ENCODE data around the gene SCP2. TPM values are rescaled to one million over a fixed set of nuclear protein-coding genes. Genes with fewer than 3 reads are reported as not detected.
"Not testable (repeated sequence)": the region's sequence is repeated elsewhere in the genome, so short reads cannot be mapped to it uniquely, and the experiment has no call there.

The SCP2 gene
- total RNA-seq, 1 donor from 2014 or later, result 61.9 TPM

GRCh38 chr1:52943876-52944416, 16.9 kb downstream of the SCP2 start:
- H3K27me3 ChIP-seq, result no peaks in the 10 kb centered on the region
- no peak overlapping the region for H3K27ac ChIP-seq
- H3K4me3 ChIP-seq, result no peak overlapping the region
- no peak for TF ChIP-seq POLR2AphosphoS5 (IDR thresholded peaks at IDR 0.05; ENCODE audit: insufficient read depth in 1 of 2, low read depth in 1 of 2)
- TF ChIP-seq POLR2A (IDR thresholded peaks at IDR 0.05), result no peak
- TF ChIP-seq, protein P1, sequence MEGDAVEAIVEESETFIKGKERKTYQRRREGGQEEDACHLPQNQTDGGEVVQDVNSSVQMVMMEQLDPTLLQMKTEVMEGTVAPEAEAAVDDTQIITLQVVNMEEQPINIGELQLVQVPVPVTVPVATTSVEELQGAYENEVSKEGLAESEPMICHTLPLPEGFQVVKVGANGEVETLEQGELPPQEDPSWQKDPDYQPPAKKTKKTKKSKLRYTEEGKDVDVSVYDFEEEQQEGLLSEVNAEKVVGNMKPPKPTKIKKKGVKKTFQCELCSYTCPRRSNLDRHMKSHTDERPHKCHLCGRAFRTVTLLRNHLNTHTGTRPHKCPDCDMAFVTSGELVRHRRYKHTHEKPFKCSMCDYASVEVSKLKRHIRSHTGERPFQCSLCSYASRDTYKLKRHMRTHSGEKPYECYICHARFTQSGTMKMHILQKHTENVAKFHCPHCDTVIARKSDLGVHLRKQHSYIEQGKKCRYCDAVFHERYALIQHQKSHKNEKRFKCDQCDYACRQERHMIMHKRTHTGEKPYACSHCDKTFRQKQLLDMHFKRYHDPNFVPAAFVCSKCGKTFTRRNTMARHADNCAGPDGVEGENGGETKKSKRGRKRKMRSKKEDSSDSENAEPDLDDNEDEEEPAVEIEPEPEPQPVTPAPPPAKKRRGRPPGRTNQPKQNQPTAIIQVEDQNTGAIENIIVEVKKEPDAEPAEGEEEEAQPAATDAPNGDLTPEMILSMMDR (IDR thresholded peaks at IDR 0.05), result no peak
- no peaks in the 10 kb centered on the region for H3K9me3 ChIP-seq
- no peak for DNase-seq (ENCODE audit: extremely low spot score in 2 of 2)
- H3K36me3 ChIP-seq, result no peaks in the 10 kb centered on the region
- intact Hi-C loops (cut with DNase I), result no loop called here
- no peaks in the 10 kb centered on the region for H3K4me1 ChIP-seq

GRCh38 chr1:52944566-52944965, 17.5 kb downstream of the SCP2 start:
- Histone ChIP-seq H3K27ac (no peak overlapping the region), H3K27me3 (no peaks in the 10 kb centered on the region), H3K9me3 (no peaks in the 10 kb centered on the region), H3K4me1 (no peaks in the 10 kb centered on the region), H3K36me3 (no peaks in the 10 kb centered on the region), H3K4me3 (no peak overlapping the region)
- intact Hi-C loops (cut with DNase I), result no loop called here
- TF ChIP-seq POLR2A (IDR thresholded peaks at IDR 0.05), result no peak
- TF ChIP-seq POLR2AphosphoS5 (IDR thresholded peaks at IDR 0.05; ENCODE audit: insufficient read depth in 1 of 2, low read depth in 1 of 2), result no peak
- TF ChIP-seq, protein P1 (IDR thresholded peaks at IDR 0.05), result no peak
- DNase-seq (ENCODE audit: extremely low spot score in 2 of 2), result no peak

DNA sequence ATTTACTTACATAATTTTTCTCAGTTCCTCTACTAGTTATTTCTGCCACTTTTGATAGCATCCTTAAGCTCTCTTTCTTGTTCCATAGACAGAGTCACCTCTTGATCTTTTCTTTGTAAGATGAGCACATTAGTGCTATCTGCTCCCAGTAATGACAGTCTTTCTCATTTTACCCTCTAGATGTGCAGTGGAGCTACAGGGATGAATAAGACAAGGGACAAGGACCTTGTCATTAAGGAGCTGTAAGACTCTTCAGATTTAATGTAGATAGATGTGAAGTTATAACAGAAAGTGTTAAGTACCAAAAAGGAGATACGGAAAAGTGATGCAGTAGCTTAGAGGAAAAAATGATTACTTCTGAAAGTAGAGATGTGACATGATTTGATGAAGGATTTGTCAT, 20.4 kb downstream of the SCP2 start:
- H3K4me3 ChIP-seq, result no peak overlapping the region
- H3K27me3 ChIP-seq, result no peaks in the 10 kb centered on the region
- peaks cover 0 to 9% of the 10 kb centered on the region in 2 donors for H3K36me3 ChIP-seq
- no peaks in the 10 kb centered on the region for H3K4me1 ChIP-seq
- intact Hi-C loops (cut with DNase I), result no loop called here
- no peak for DNase-seq (ENCODE audit: extremely low spot score in 2 of 2)
- no peak for TF ChIP-seq POLR2AphosphoS5 (IDR thresholded peaks at IDR 0.05; ENCODE audit: insufficient read depth in 1 of 2, low read depth in 1 of 2)
- TF ChIP-seq, protein P1 (IDR thresholded peaks at IDR 0.05), result no peak
- no peak for TF ChIP-seq POLR2A (IDR thresholded peaks at IDR 0.05)
- H3K9me3 ChIP-seq, result no peaks in the 10 kb centered on the region
- no peak overlapping the region for H3K27ac ChIP-seq

GRCh38 chr1:52949602-52950001, 22.5 kb downstream of the SCP2 start:
- H3K4me3 ChIP-seq; DNase-seq (ENCODE audit: extremely low spot score in 2 of 2); H3K36me3 ChIP-seq; H3K27me3 ChIP-seq; H3K4me1 ChIP-seq; intact Hi-C loops (cut with DNase I); H3K9me3 ChIP-seq; H3K27ac ChIP-seq: not testable (repeated sequence)

DNA sequence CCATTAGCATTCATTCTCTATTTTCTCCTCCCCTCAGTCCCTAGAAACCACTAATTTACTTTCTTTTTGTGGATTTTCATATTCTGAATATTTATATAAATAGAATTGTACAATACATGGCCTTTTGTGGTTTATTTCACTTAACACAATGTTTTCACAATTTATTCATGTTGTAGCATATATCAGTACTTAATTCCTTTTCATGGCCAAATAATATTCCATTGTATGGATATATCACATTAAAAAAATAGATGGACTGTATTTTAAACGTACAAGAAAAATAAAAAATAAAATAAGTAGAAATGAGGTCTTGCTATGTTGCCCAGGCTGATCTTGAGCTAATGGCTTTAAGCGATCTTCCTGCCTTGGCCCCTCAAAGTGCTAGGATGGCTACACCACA, 25.0 kb downstream of the SCP2 start:
- H3K36me3 ChIP-seq, result peaks cover 0 to 9% of the 10 kb centered on the region in 2 donors
- no peaks in the 10 kb centered on the region for H3K9me3 ChIP-seq
- no peak overlapping the region for H3K27ac ChIP-seq
- no peak for DNase-seq (ENCODE audit: extremely low spot score in 2 of 2)
- no peak for TF ChIP-seq POLR2AphosphoS5 (IDR thresholded peaks at IDR 0.05; ENCODE audit: insufficient read depth in 1 of 2, low read depth in 1 of 2)
- TF ChIP-seq POLR2A (IDR thresholded peaks at IDR 0.05), result no peak
- TF ChIP-seq, protein P1 (IDR thresholded peaks at IDR 0.05), result no peak
- no peaks in the 10 kb centered on the region for H3K27me3 ChIP-seq
- intact Hi-C loops (cut with DNase I), result no loop called here
- H3K4me1 ChIP-seq, result no peaks in the 10 kb centered on the region
- H3K4me3 ChIP-seq, result no peak overlapping the region
